Sciatic nerve (tissue), 2 donors: Measurements from ENCODE around the gene ELL. TPM values are rescaled to one million over a fixed set of nuclear protein-coding genes. Genes with fewer than 3 reads are reported as not detected.

Experiments
- ATAC-seq: fragments of 200-7000 bp; cut with Tn5 transposase; one replicate; pipeline ENCODE4 v1.9.1; 2020; ENCODE audit warnings: mild to moderate bottlenecking, moderate library complexity
- DNase-seq: peaks from one replicate; pipeline ENCODE4 v3.0.0-alpha.2; 2020; ENCODE audit warnings: low spot score
- intact Hi-C: fragments of 100-400 bp; cut with DNase I; formaldehyde crosslinking; loops from one replicate; pipeline ENCODE4 v1.14.2; 2022
- total RNA-seq: library from RNA; stranded (reverse); fragmentation: NEBNext Ultra II Directional; extraction: Animal tissue kit (Norgen Biotek cat#: 25700); gene quantifications from one replicate; pipeline ENCODE4 v1.2.1, GENCODE V29; 2021
- donor health status: DM: no; HTN: no; CAD: no.
- donor health status: DM: no; HTN: no; CAD: no.

The ELL gene
- total RNA-seq, 1 donor from 2014 or later = 28.9 TPM

- DNase-seq = no peak
- intact Hi-C loops = no loop called here
- no peak for ATAC-seq
Measured at GRCh38 chr19:18494267-18494607, 27.6 kb downstream of the ELL start.

- ATAC-seq (no peak), DNase-seq (no peak)
- intact Hi-C loops = no loop called here
Measured at GRCh38 chr19:18493440-18494266, 28.2 kb downstream of the ELL start.

- no peak for ATAC-seq
- DNase-seq = no peak
- intact Hi-C loops = no loop called here
Measured at GRCh38 chr19:18491995-18492953, 29.6 kb downstream of the ELL start.

GRCh38 chr19:18490728-18491127 is 31.1 kb downstream of the ELL start:
- ATAC-seq (no peak), DNase-seq (no peak)
- intact Hi-C loops = no loop called here

DNA sequence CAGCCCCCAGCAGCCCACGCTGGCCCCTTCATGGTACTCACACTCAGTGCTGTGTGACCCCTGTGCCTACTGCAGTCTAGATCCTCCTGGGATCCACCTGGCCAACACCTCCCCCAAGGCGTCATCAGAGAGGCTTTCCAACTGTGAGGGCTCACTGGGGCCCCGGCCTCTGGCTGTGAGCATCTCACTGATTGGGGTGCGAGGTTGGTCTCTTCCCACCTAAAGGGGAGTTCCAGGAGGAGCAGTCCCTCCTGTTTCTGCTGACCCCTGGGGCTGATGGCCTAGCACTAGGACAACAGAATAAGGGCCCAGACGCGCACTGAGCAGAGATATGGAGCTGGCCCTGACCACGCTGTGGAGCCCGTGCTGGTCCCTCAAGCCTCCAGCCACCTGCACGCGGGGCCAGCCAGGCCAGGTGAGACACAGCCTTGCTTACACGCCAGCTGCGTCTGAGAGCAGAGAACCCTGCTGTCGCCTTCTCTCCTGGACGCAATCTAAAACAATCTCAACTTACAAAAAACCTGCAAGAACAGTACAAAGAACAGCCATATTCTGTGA is 32.2 kb downstream of the ELL start:
- intact Hi-C loops = no loop called here
- ATAC-seq (no peak), DNase-seq (no peak)

DNA sequence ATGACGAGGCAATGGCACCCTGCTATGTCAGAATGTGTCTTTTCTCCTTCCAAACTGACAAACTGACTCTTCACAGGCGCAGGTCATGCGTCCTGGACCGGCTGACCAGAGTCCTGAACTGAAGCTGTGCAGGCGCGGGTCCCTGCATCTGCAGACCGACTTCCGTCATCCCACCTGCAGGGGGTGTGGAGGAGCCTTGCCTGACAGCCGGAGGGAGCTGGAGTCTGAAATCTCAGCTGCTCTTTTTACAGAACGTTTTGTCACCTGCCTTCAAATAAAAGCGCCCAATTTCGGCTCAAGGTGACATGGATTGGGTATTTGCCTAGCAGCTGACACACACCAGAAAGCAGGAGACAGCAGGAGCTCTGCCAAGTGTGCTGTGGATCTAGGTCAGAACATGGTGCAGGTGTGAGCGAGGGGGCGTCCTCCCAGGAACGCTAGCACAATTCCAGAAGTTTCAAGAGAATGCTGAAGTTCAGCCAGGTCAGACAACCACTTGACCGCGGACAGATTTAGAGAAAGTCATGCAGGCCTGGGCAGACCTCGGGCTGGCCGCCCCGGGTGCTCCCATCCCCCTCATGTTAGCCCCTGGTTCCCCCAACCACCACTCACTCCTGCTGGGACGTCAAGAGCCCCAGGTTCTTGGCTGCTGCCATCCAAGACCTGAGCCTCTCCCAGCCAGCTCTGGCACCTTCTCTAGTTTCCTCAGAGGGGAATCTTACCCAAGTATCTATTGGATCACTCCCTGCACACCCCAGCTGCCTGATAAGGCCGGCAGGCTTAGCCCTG is 32.8 kb downstream of the ELL start:
- no peak for DNase-seq
- no peak for ATAC-seq
- intact Hi-C loops = no loop called here

DNA sequence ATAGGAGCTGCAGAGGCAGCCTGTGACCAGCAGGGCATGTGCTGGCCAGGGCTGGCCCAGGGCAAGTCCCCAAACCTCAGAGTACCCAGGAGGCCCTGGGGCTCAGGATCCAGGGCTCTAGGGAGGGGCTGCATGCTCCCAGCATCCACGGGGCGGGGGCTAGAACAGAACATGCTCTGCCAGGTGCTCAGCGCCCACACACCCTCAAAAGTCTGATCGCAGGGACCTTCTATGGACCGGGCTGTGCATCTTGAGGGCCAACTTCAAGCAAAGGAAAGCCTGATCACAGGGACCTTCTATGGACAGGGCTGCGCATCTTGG is 33.5 kb downstream of the ELL start:
- peak; percentile 13 for ATAC-seq
- intact Hi-C loops = no loop called here
- DNase-seq = no peak

DNA sequence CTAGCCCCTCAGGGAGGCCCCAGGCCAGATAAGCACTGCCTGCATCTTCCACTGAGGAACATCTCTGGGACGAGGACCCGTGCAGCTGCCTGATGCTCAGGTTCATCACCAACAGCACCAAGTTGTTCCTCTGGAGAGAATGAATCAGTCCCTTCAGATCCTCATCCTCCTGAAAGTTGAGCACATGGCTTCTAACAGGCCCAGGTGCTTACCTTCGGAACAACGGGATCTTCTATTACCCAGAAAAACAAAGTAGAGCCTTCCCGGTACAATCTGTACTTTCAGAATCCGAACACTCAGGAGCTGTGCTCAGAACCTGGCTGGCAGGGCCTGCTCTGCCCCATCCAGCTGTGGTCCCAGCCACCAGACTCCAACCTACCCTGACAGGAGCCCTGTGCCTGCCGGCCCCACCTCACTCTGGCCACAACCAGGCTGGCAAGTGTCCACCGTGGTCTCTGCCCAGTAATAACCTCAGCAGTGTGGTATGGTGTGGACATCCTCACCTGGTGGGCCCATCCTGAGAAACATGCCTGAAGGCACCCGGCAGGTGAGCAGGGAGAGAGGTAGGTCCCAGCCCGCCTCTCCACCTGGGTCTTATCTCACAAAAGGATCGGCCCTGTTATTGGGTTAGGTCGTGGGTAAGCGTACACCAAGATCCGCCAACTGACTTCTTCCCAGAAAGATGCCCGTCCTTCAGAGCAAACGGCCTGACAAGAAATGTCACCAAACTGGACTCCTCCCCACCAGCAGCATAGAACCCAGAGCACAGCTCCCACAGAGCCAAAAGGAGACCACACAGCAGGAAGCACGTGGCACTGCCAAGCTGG is 34.1 kb downstream of the ELL start:
- DNase-seq = no peak
- no peak for ATAC-seq
- intact Hi-C loops = no loop called here

- ATAC-seq (no peak), DNase-seq (no peak)
- intact Hi-C loops = no loop called here
Measured at GRCh38 chr19:18486746-18487145, 35.1 kb downstream of the ELL start.

DNA sequence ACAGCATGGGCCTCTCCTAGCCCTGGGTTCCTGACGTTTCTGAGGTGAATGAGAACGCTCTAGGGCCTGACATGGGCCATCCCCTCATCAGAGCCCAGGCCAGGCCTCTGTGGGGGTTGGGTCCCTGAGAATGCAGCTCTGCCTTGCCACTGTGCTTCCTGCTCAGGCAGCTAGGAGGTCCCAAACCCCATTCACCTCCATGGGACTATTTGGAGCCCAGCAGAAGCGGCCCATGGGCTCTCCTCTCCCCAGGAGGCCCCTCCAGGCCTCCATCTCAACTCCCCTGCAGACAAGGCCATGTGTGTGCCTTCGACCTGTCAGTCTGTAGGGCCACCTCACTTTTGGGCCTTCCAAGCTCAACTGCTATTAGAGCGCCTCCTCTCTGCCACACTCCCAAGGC is 36.9 kb downstream of the ELL start:
- ATAC-seq = no peak
- DNase-seq = no peak
- intact Hi-C loops = no loop called here

GRCh38 chr19:18483119-18483890 is 38.6 kb downstream of the ELL start:
- ATAC-seq = no peak
- DNase-seq = no peak
- intact Hi-C loops = no loop called here

DNA sequence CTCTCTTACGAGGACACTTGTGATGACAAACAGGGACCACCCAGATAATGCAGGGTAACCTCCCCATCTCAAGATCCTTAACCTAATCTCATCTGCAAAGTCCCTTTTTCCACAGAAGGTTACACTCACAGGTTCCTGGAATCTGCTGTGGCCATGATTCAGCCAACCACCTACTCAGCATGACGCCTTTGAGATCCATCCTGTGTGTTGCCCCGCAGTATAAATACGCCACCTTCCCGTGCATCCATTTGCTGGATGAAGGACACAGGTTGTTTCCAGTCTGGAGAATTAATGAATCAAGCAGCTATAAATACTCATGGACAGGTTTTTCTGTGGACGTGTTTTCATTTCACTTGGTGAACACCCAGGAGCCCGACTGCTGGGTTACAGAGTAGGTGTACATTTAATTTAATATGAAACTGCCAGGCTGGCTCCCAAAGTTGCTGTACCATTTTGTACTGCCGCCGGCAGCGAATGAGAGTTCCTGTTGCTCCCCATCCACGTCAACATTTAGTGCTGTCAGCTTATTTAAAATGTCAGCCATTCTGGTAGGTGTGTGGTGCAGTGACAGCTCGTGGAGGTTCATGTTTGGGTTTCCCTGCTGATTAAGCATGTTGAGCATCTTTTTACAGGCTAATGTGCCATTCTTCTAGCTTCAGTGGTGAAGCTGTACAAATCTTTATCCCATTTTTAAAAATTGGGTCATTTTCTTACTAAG is 40.2 kb downstream of the ELL start:
- DNase-seq = no peak
- intact Hi-C loops = no loop called here
- no peak for ATAC-seq

DNA sequence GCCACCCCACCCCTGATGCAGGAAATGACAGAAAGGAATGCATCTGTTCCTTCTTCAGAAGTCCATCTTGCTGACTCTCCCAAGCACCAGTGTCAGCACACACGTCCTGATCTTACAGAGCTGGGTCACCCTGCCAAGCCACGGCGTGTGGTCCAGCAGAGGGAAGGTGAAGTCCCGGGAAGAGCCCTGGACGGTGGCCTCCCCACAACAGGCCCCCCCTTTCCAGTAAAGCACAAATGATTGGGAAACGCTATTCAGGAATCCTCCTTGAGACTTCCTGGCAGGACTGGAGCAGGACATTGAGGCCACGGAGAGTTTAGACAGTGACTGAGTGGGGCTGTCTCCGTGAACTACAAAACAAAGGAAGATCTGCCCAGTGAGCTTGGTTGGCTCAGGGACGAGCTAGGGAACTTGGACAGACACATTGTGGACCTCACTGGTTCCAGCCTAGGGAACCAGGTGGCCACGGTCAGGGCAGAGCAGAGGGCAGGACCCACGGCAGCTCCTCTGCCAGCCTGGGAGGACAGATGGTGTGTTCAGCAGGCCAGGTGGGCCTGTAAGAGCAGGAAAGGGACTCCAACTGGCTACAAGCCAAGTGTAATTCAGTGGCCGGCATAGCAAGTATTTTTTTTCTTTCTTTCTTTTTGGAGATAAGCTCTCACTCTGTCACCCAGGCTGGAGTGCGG is 41.7 kb downstream of the ELL start:
- peak; percentile 84 for ATAC-seq
- intact Hi-C loops = no loop called here
- peak; percentile 86 for DNase-seq

DNA sequence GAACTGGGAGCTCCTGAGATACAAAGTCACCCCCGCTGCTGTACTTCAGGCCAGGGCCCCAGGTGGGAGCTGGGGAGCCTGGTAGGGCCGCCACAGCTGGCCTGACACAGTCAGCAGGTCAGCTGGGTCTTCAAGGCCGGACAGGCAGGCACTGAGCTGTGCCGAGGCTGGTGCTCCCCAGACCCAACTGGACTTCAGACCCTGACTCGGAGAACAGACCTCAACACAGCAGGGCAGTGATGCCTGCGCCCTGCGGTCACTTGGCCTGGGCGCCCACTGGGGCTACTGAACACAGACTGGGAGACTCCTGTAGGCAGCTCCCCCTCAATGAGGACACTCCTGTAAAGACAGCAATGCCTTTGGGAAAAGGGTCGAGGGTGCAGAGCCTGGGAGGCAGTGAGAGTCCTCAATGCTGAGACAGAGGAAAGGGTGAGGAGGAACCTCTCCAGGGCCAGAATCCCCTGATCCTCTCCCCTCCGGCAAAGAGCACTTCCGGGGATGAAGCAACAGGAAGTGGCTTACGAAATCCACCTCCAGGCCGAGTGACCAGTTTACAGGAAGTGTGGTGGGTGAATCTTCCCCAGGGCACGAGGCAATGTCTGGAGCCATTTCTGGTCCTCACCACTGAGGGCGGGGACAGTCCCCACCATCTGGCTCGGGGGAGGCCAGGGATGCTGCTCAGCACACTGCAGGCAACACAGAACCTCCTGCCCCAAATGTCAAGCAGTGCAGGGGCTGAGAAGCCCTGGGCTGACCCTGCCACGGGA is 43.1 kb downstream of the ELL start:
- DNase-seq = peak; percentile 88
- intact Hi-C loops = loop anchor here (10.0 kb wide), 1 partner anchor 86 kb away; no protein-coding TSS in a partner anchor
- peak; percentile 87 for ATAC-seq

DNA sequence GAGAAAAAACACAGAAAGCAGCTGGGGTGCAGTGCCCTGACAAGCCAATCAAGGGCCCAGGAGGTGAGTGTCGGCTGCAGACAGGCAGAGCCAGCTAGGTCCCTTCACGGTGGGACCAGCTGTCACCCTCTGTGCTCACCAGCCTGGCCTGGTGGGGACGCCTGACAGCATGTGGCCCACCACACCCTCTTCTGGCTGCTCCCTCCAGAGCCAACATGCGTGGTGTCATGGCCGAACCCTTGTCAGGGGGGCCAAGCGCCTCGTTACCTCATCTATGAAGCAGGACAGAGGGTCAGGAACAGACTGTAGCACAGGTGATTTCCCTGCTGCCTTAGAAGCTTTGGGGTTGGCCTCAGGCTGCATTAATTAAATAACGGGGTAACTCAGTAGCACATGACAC is 43.9 kb downstream of the ELL start:
- ATAC-seq (no peak), DNase-seq (no peak)
- intact Hi-C loops = loop anchor here (10.0 kb wide), 1 partner anchor 87 kb away; no protein-coding TSS in a partner anchor
